ENCODE data around the gene MINDY4. TPM values are rescaled to one million over a fixed set of nuclear protein-coding genes. Genes with fewer than 3 reads are reported as not detected.

MINDY4 gene
- total and polyA plus RNA-seq, 2 of the 8 experiments (the other 6 are each of a cell fraction or from before 2014, with no cell fraction given), result 1.3 to 3.6 TPM

- 83% methylated on average over 3 of the region's 3 CpGs; no CpG with 5 or more reads in 1 of the 2 experiments for WGBS, 2 experiments (ENCODE audit: extremely low coverage in 1 of 2, insufficient coverage in 1 of 2, insufficient read length in 1 of 2, insufficient replicate concordance in 2 of 2, low coverage in 1 of 2, low lambda C conversion rate in 2 of 2, missing lambda C conversion rate in 1 of 2)
- no peak overlapping the region for H2BK20ac ChIP-seq (ENCODE audit: low read length)
- CTCF ChIA-PET (ENCODE audit: partially characterized antibody), result interaction anchor here (0.5 to 0.9 kb wide), 2 partner anchors 51 to 337 kb away, joined by 3 read pairs; no protein-coding TSS in a partner anchor
- TF ChIP-seq MAFK (IDR thresholded peaks at IDR 0.05; ENCODE audit: low read depth, low read length), result no peak
- TF ChIP-seq RNF2 (IDR thresholded peaks at IDR 0.05; ENCODE audit: borderline replicate concordance, low read depth, low read length, missing control alignments, poor library complexity, severe bottlenecking), result no peak
- TF ChIP-seq EP300 (IDR thresholded peaks at IDR 0.05; ENCODE audit: borderline replicate concordance in 1 of 2, low read depth in 2 of 2, low read length in 2 of 2), result no peak
- TF ChIP-seq SIX5 (IDR thresholded peaks at IDR 0.05; ENCODE audit: low read depth, low read length), result no peak
- no peak for TF ChIP-seq TEAD4 (IDR thresholded peaks at IDR 0.05; ENCODE audit: low read depth, low read length)
- no peak for TF ChIP-seq CBX8 (IDR thresholded peaks at IDR 0.05; ENCODE audit: borderline replicate concordance, low read depth, low read length)
- TF ChIP-seq MAX (IDR thresholded peaks at IDR 0.05), result no peak
- no peak for TF ChIP-seq POLR2A (IDR thresholded peaks at IDR 0.05; ENCODE audit: control extremely low read depth in 1 of 2, low read depth in 2 of 2, low read length in 2 of 2)
- no peak for TF ChIP-seq GTF2F1 (IDR thresholded peaks at IDR 0.05; ENCODE audit: borderline replicate concordance, low read depth, low read length)
- no peak for TF ChIP-seq POLR2AphosphoS5 (IDR thresholded peaks at IDR 0.05; ENCODE audit: low read depth, low read length)
- TF ChIP-seq POU5F1 (IDR thresholded peaks at IDR 0.05; ENCODE audit: low read depth, low read length), result no peak
- TF ChIP-seq EGR1 (IDR thresholded peaks at IDR 0.05; ENCODE audit: borderline replicate concordance, low read depth, low read length), result no peak
- TF ChIP-seq SUZ12 (IDR thresholded peaks at IDR 0.05; ENCODE audit: low read length), result no peak
- no peak for TF ChIP-seq SRF (IDR thresholded peaks at IDR 0.05; ENCODE audit: low read depth, low read length)
- no peak for TF ChIP-seq SP4 (IDR thresholded peaks at IDR 0.05; ENCODE audit: low read length)
These were observed 84.7 kb downstream of the MINDY4 start for GRCh38 chr7:30855936-30856335.

More at GRCh38 chr7:30855936-30856335, 84.7 kb downstream of the MINDY4 start:
- POLR2A ChIA-PET (ENCODE audit: partially characterized antibody), result no interaction called here
- H3K23ac ChIP-seq (ENCODE audit: insufficient read length), result no peak overlapping the region
- no peak overlapping the region for H3K56ac ChIP-seq (replicated peaks; ENCODE audit: insufficient read length, low read depth, low read length)
- H3K9ac ChIP-seq (replicated peaks in 1 of 4; ENCODE audit: extremely low read depth in 1 of 4, low read depth in 3 of 4, low read length in 3 of 4), result no peak overlapping the region
- H3K14ac ChIP-seq (ENCODE audit: insufficient read length), result no peak overlapping the region
- no peak overlapping the region for H3K4me3 ChIP-seq (ENCODE audit: extremely low read depth in 1 of 4, insufficient read depth in 2 of 4, low read depth in 3 of 4, low read length in 4 of 4)
- H2BK5ac ChIP-seq (ENCODE audit: low read depth, low read length), result no peak overlapping the region
- no peak overlapping the region for H3K4me2 ChIP-seq (ENCODE audit: insufficient read depth in 1 of 2, low read depth in 2 of 2, low read length in 2 of 2)
- peaks cover 0 to 5% (median 0%) of the 10 kb centered on the region in 4 experiments; a peak in 2 of 7 replicates for H3K4me1 ChIP-seq (replicated peaks in 1 of 4; ENCODE audit: control insufficient read depth in 3 of 4, insufficient read depth in 4 of 4, low read length in 3 of 4)
- H4K5ac ChIP-seq (ENCODE audit: insufficient read length, low read depth, low read length), result no peak overlapping the region
- no peak overlapping the region for H2AK5ac ChIP-seq (ENCODE audit: low read depth, low read length)
- no peak overlapping the region for H2BK120ac ChIP-seq (replicated peaks; ENCODE audit: low read depth, low read length)
- no peak for FAIRE-seq
- no peaks in the 10 kb centered on the region for H3K23me2 ChIP-seq (ENCODE audit: low read depth, low read length)
- no peaks in the 10 kb centered on the region; the same call in 1 of the 2 replicates for H3K79me1 ChIP-seq (ENCODE audit: low read depth, low read length)
- H3K79me2 ChIP-seq (ENCODE audit: control insufficient read depth in 1 of 2, insufficient read depth in 2 of 2, low read length in 2 of 2), result no peaks in the 10 kb centered on the region
- no peak for DNase-seq (ENCODE audit: low read depth in 1 of 2, low spot score in 2 of 2)
- no peaks in the 10 kb centered on the region for H3K36me3 ChIP-seq (ENCODE audit: control insufficient read depth in 2 of 4, insufficient read depth in 4 of 4, low read length in 3 of 4)
- H4K8ac ChIP-seq (ENCODE audit: extremely low read depth, insufficient read depth, low read length), result no peak overlapping the region
- no peak overlapping the region for H3K18ac ChIP-seq (ENCODE audit: extremely low read depth, low read length)
- no peak overlapping the region for H3K27ac ChIP-seq (ENCODE audit: low read depth, low read length)
- H3K27me3 ChIP-seq (replicated peaks in 1 of 4; ENCODE audit: control insufficient read depth in 3 of 4, extremely low read depth in 1 of 4, insufficient read depth in 3 of 4, low read length in 3 of 4), result no peaks in the 10 kb centered on the region
- H4K20me1 ChIP-seq (replicated peaks in 1 of 2; ENCODE audit: control insufficient read depth in 1 of 2, insufficient read depth in 2 of 2, low read length in 2 of 2), result no peaks in the 10 kb centered on the region
- no peak overlapping the region for H4K91ac ChIP-seq (replicated peaks; ENCODE audit: insufficient read length, low read length)
- H3K9me3 ChIP-seq (ENCODE audit: insufficient read depth in 2 of 2, low read depth in 1 of 2, low read length in 1 of 2), result no peaks in the 10 kb centered on the region
- no peak overlapping the region for H2AFZ ChIP-seq (ENCODE audit: low read length)
- no peak overlapping the region for H2BK12ac ChIP-seq (ENCODE audit: low read depth, low read length)
- H2BK15ac ChIP-seq (ENCODE audit: low read length), result no peak overlapping the region
- H3K4ac ChIP-seq (replicated peaks; ENCODE audit: insufficient read length, low read depth, low read length), result no peak overlapping the region

All from H1 (cell line).